GM10248 (cell line): ENCODE results near the gene CTDSP2.
"Not testable (repeated sequence)": the region's sequence is repeated elsewhere in the genome, so short reads cannot be mapped to it uniquely, and the experiment has no call there.

Source experiments
- CTCF ChIA-PET: fragments of 300-600 bp; sonication (Branson Sonifier 250); formaldehyde crosslinking; extraction: SDS; loops from one replicate; lab custom pipeline; 2021; ENCODE audit warnings: antibody characterized with exemption; lab: Yijun Ruan, JAX
- POLR2A ChIA-PET: fragments of 350-650 bp; sonication (Branson Sonifier 250); formaldehyde crosslinking; extraction: SDS; loops from one replicate; lab custom pipeline; 2020; ENCODE audit warnings: antibody characterized with exemption; lab: Yijun Ruan, JAX
- DNase-seq: peaks from one replicate; pipeline ENCODE4 v3.0.0; 2012; ENCODE audit errors: extremely low spot score
- TF ChIP-seq, protein P1 (sequence below): IDR thresholded peaks from 2 replicates; pipeline ENCODE4 v1.5.1; 2012; ENCODE audit warnings: mild to moderate bottlenecking, low read depth; ENCODE audit errors: extremely low read depth, missing control alignments, control extremely low read depth

CTDSP2 gene

DNA sequence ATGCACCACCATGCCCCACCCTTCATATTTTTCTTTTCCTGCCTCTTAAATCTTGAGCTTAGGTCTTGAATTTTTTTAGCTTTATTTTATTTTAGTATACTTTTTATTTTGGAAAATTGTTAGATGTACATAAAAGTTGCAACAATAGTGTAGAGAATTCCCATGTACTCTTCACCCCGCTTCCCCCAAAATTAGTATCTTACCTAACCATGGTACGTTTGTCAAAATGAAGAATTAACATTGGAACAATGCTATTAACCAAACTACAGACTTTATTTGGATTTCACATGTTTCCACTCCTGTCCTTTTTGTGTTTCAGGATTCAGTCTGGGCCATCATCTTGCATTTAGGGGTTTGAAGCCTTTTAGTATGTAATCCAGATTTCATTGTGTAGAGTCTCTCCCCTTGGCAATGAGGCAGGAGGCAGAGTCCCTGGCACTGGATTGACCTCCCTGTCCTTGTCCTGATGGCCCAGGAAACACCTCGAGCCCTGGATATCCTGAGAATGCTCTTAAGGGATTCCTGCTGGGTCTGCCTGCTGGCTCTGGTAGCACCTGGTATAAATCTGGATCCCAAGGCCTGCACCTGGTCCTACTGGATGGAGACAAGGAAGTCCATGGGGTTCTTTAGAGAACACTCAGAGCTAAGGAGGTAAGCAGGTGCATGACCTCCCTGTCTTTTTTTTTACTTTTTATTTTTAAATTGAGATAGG lies 19.9 kb upstream of the CTDSP2 start:
- TF ChIP-seq, protein P1, sequence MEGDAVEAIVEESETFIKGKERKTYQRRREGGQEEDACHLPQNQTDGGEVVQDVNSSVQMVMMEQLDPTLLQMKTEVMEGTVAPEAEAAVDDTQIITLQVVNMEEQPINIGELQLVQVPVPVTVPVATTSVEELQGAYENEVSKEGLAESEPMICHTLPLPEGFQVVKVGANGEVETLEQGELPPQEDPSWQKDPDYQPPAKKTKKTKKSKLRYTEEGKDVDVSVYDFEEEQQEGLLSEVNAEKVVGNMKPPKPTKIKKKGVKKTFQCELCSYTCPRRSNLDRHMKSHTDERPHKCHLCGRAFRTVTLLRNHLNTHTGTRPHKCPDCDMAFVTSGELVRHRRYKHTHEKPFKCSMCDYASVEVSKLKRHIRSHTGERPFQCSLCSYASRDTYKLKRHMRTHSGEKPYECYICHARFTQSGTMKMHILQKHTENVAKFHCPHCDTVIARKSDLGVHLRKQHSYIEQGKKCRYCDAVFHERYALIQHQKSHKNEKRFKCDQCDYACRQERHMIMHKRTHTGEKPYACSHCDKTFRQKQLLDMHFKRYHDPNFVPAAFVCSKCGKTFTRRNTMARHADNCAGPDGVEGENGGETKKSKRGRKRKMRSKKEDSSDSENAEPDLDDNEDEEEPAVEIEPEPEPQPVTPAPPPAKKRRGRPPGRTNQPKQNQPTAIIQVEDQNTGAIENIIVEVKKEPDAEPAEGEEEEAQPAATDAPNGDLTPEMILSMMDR: no peak
- ChIA-PET POLR2A (no interaction called here), CTCF (interaction anchor here (1.5 to 3.7 kb wide), 5 partner anchors 13 to 63 kb away, joined by 3 to 18 read pairs (median 9); no protein-coding TSS in a partner anchor)
- no peak for DNase-seq

DNA sequence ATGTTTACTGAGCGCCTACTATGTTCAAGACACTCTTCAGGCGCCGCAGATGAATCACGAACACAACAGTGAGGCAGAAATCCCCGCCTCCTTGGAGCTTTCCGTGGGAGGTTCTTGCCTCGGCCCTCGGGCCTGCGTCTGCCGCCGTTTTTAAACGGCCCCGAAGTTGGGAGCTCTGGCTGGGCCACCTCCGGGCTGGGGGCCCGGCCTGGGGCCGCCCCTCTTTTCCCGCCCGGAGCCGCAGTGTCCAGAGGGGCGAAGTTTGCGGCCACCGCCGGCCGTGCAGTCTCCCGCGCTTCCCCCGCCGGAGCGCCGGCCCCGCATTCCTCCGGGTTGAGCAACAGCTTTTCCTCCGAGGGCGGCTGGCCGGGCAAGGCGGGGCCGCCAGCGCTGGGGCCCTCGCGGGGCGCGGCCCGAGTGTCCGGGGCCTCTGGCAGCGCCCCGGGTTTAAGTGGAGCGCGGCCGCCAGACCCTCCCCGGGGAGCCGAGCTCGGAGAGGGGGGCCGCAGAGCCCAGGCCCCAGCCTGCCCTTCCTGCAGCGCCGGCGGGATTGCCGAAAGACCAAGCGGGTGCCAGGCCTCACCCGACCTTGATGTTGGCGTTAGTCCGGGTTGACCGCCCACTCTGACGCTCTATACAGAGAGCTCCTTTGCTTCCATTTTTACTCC lies 18.7 kb upstream of the CTDSP2 start:
- POLR2A ChIA-PET: no interaction called here
- peak; percentile 69 for DNase-seq
- TF ChIP-seq, protein P1: no peak
- CTCF ChIA-PET: interaction anchor here (0.8 to 3.7 kb wide), 11 partner anchors 11 to 232 kb away, joined by 3 to 18 read pairs (median 4); partner anchors contain the start of genes B4GALNT1 and CTDSP2

DNA sequence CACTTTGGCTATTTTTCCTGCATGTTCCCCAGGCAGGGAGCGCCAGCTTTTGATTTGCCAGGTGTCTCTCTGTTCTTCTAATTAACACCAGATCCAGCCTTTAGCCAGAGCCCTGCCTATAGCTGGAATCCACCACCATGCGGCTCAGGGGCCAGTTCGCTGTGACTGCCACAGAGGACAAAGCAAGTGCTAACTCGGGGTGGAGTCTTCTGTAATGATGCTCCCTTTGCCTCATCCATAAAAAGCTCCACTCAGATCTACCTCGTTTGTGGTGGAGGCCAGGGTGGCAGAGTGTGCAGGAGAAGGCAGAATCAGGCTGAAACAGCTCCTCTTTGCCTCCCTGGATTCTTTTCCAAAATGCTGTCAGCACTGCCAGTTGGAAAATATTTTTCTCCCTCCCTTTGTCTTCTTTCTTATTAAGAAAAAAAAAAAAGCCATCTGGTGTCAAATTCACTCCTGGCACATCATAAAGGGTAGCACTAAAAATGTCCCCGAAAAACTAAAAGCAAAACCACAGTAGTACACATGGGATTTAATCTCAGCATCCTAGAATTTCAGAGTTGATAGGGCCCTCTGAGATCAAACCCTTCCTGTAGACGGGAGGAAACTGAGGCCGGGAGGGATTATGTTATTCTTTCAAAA lies 18.0 kb upstream of the CTDSP2 start:
- no peak for DNase-seq
- TF ChIP-seq, protein P1: no peak
- POLR2A ChIA-PET: no interaction called here
- CTCF ChIA-PET: interaction anchor here (0.8 to 3.7 kb wide), 11 partner anchors 10 to 232 kb away, joined by 3 to 18 read pairs (median 4); partner anchors contain the start of genes B4GALNT1 and CTDSP2

DNA sequence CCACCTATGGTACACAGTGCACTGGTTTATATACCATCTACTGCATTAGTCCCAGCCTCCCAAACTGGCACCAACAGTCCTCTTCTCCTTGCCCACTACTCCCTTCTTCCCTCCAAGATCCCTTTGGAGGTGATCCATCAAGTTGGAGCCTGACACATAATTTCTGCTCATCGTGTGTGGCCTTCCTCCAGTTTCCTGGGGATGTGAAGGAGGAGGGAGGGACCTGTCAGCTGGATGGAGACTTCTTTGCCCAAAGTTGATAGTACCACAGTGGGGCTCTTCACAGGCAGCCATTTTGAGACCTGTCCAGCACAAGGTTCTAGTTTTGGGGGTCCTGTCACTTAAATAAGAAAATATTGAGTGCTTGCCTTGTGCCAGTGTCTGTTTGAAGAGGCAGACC lies 17.1 kb upstream of the CTDSP2 start:
- POLR2A ChIA-PET: no interaction called here
- CTCF ChIA-PET: interaction anchor here (1.9 to 3.1 kb wide), 3 partner anchors 9 to 41 kb away, joined by 4 to 12 read pairs (median 10); no protein-coding TSS in a partner anchor
- no peak for DNase-seq
- TF ChIP-seq, protein P1: no peak

- DNase-seq: no peak
- ChIA-PET POLR2A (no interaction called here), CTCF (interaction anchor here (1.5 to 1.9 kb wide), 4 partner anchors 8 to 43 kb away, joined by 3 to 6 read pairs (median 5); no protein-coding TSS in a partner anchor)
- TF ChIP-seq, protein P1: no peak
Measured at GRCh38 chr12:57861967-57862366, 15.4 kb upstream of the CTDSP2 start.

DNA sequence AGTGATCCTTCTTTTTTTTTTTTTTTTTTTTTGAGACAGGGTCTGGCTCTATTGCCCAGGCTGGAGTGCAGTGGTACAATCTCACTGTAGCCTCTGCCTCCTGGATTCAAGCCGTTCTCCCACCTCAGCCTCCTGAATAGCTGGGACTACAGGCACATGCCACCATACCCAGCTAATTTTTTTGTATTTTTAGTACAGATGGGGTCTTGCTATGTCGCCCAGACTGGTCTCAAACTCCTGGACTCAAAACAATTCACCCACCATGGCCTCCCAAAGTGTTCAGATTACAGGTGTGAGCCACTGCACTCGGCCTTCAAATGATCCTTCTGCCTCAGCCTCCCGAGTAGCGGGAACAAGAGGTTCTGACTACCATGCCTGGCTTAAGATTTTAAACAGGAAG lies 14.4 kb upstream of the CTDSP2 start:
- POLR2A ChIA-PET, DNase-seq: not testable (repeated sequence)
- CTCF ChIA-PET: interaction anchor here (1.5 to 1.9 kb wide), 2 partner anchors 9 to 10 kb away, joined by 3 to 6 read pairs; no protein-coding TSS in a partner anchor

GRCh38 chr12:57859121-57859520 lies 12.6 kb upstream of the CTDSP2 start:
- no peak for DNase-seq
- TF ChIP-seq, protein P1: no peak
- CTCF ChIA-PET: no interaction called here
- POLR2A ChIA-PET: no interaction called here

DNA sequence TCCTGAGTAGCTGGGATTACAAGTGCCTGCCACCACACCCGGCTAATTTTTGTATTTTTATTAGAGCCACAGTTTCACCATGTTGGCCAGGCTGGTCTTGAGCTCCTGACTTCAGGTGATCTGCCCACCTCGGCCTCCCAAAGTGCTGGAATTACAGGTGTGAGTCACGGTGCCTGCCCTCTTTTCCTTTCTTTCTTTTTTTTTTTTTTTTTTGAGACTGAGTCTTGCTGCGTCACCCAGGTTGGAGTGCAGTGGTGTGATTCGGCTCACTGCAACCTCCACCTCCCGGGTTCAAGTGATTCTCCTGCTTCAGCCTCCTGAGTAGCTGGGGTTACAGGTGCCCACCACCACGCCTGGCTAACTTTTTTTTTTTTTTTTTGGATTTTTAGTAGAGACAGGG lies 11.6 kb upstream of the CTDSP2 start:
- DNase-seq, CTCF ChIA-PET, POLR2A ChIA-PET: not testable (repeated sequence)
